Measurements from ENCODE around the gene TRAPPC2L.

TRAPPC2L gene

GRCh38 chr16:88880226-88881006, 23.5 kb downstream of the TRAPPC2L start:
- Histone ChIP-seq H3K27me3 (ENCODE audit: control insufficient read depth, insufficient read depth, low read length) (peaks cover 7% of the 10 kb centered on the region; the same call in 1 of the 2 replicates), H3K4me1 (ENCODE audit: control insufficient read depth, insufficient read depth, low read length) (no peaks in the 10 kb centered on the region), H3K9me3 (ENCODE audit: control insufficient read depth, insufficient read depth, low read depth, low read length) (no peaks in the 10 kb centered on the region), H3K4me3 (ENCODE audit: low read depth, low read length) (no peak overlapping the region), H3K27ac (ENCODE audit: low read depth, low read length) (no peak overlapping the region), H3K9ac (ENCODE audit: low read length) (no peak overlapping the region), H3K36me3 (ENCODE audit: control insufficient read depth, insufficient read depth, low read length) (no peaks in the 10 kb centered on the region)

GRCh38 chr16:88881007-88881615, 24.2 kb downstream of the TRAPPC2L start:
- H3K36me3 ChIP-seq (ENCODE audit: control insufficient read depth, insufficient read depth, low read length) = no peaks in the 10 kb centered on the region
- H3K4me1 ChIP-seq (ENCODE audit: control insufficient read depth, insufficient read depth, low read length) = no peaks in the 10 kb centered on the region
- H3K27ac ChIP-seq (ENCODE audit: low read depth, low read length) = no peak overlapping the region
- H3K27me3 ChIP-seq (ENCODE audit: control insufficient read depth, insufficient read depth, low read length) = peaks cover 7% of the 10 kb centered on the region; the same call in 1 of the 2 replicates
- no peak overlapping the region for H3K9ac ChIP-seq (ENCODE audit: low read length)
- H3K9me3 ChIP-seq (ENCODE audit: control insufficient read depth, insufficient read depth, low read depth, low read length) = no peaks in the 10 kb centered on the region
- H3K4me3 ChIP-seq (ENCODE audit: low read depth, low read length) = no peak overlapping the region

- H3K4me3 ChIP-seq (ENCODE audit: low read depth, low read length) = no peak overlapping the region
- no peaks in the 10 kb centered on the region for H3K36me3 ChIP-seq (ENCODE audit: control insufficient read depth, insufficient read depth, low read length)
- H3K27ac ChIP-seq (ENCODE audit: low read depth, low read length) = no peak overlapping the region
Measured at GRCh38 chr16:88881675-88882357, 24.9 kb downstream of the TRAPPC2L start.

GRCh38 chr16:88882358-88883030, 25.6 kb downstream of the TRAPPC2L start:
- Histone ChIP-seq H3K36me3 (ENCODE audit: control insufficient read depth, insufficient read depth, low read length) (no peaks in the 10 kb centered on the region), H3K27ac (ENCODE audit: low read depth, low read length) (no peak overlapping the region)

More at GRCh38 chr16:88881675-88882357, 24.9 kb downstream of the TRAPPC2L start:
- Histone ChIP-seq H3K4me1 (ENCODE audit: control insufficient read depth, insufficient read depth, low read length) (no peaks in the 10 kb centered on the region), H3K9me3 (ENCODE audit: control insufficient read depth, insufficient read depth, low read depth, low read length) (no peaks in the 10 kb centered on the region), H3K9ac (ENCODE audit: low read length) (no peak overlapping the region), H3K27me3 (ENCODE audit: control insufficient read depth, insufficient read depth, low read length) (peaks cover 7% of the 10 kb centered on the region; the same call in 1 of the 2 replicates)

GRCh38 chr16:88883117-88883895, 26.4 kb downstream of the TRAPPC2L start:
- no peaks in the 10 kb centered on the region for H3K4me1 ChIP-seq (ENCODE audit: control insufficient read depth, insufficient read depth, low read length)
- no peak overlapping the region for H3K4me3 ChIP-seq (ENCODE audit: low read depth, low read length)
- no peaks in the 10 kb centered on the region for H3K36me3 ChIP-seq (ENCODE audit: control insufficient read depth, insufficient read depth, low read length)
- H3K27me3 ChIP-seq (ENCODE audit: control insufficient read depth, insufficient read depth, low read length) = peaks cover 7% of the 10 kb centered on the region; the same call in 1 of the 2 replicates
- H3K27ac ChIP-seq (ENCODE audit: low read depth, low read length) = no peak overlapping the region
- H3K9me3 ChIP-seq (ENCODE audit: control insufficient read depth, insufficient read depth, low read depth, low read length) = no peaks in the 10 kb centered on the region
- no peak overlapping the region for H3K9ac ChIP-seq (ENCODE audit: low read length)

More at GRCh38 chr16:88882358-88883030, 25.6 kb downstream of the TRAPPC2L start:
- no peak overlapping the region for H3K4me3 ChIP-seq (ENCODE audit: low read depth, low read length)
- peaks cover 7% of the 10 kb centered on the region; the same call in 1 of the 2 replicates for H3K27me3 ChIP-seq (ENCODE audit: control insufficient read depth, insufficient read depth, low read length)
- no peaks in the 10 kb centered on the region for H3K9me3 ChIP-seq (ENCODE audit: control insufficient read depth, insufficient read depth, low read depth, low read length)
- no peak overlapping the region for H3K9ac ChIP-seq (ENCODE audit: low read length)
- H3K4me1 ChIP-seq (ENCODE audit: control insufficient read depth, insufficient read depth, low read length) = no peaks in the 10 kb centered on the region

- no peaks in the 10 kb centered on the region for H3K36me3 ChIP-seq (ENCODE audit: control insufficient read depth, insufficient read depth, low read length)
- no peak overlapping the region for H3K27ac ChIP-seq (ENCODE audit: low read depth, low read length)
- no peak overlapping the region for H3K4me3 ChIP-seq (ENCODE audit: low read depth, low read length)
- peaks cover 7% of the 10 kb centered on the region; the same call in 1 of the 2 replicates for H3K27me3 ChIP-seq (ENCODE audit: control insufficient read depth, insufficient read depth, low read length)
- no peaks in the 10 kb centered on the region for H3K9me3 ChIP-seq (ENCODE audit: control insufficient read depth, insufficient read depth, low read depth, low read length)
- no peaks in the 10 kb centered on the region for H3K4me1 ChIP-seq (ENCODE audit: control insufficient read depth, insufficient read depth, low read length)
- H3K9ac ChIP-seq (ENCODE audit: low read length) = no peak overlapping the region
Measured at GRCh38 chr16:88883946-88884345, 27.0 kb downstream of the TRAPPC2L start.

GRCh38 chr16:88884569-88885271, 27.8 kb downstream of the TRAPPC2L start:
- no peak overlapping the region for H3K27ac ChIP-seq (ENCODE audit: low read depth, low read length)
- H3K36me3 ChIP-seq (ENCODE audit: control insufficient read depth, insufficient read depth, low read length) = no peaks in the 10 kb centered on the region
- no peak overlapping the region for H3K9ac ChIP-seq (ENCODE audit: low read length)
- no peaks in the 10 kb centered on the region for H3K4me1 ChIP-seq (ENCODE audit: control insufficient read depth, insufficient read depth, low read length)
- peaks cover 4% of the 10 kb centered on the region; the same call in 1 of the 2 replicates for H3K9me3 ChIP-seq (ENCODE audit: control insufficient read depth, insufficient read depth, low read depth, low read length)
- peaks cover 7% of the 10 kb centered on the region; the same call in 1 of the 2 replicates for H3K27me3 ChIP-seq (ENCODE audit: control insufficient read depth, insufficient read depth, low read length)
- no peak overlapping the region for H3K4me3 ChIP-seq (ENCODE audit: low read depth, low read length)

GRCh38 chr16:88885693-88886280, 28.9 kb downstream of the TRAPPC2L start:
- Histone ChIP-seq H3K4me3 (ENCODE audit: low read depth, low read length) (no peak overlapping the region), H3K27ac (ENCODE audit: low read depth, low read length) (no peak overlapping the region), H3K9ac (ENCODE audit: low read length) (no peak overlapping the region), H3K27me3 (ENCODE audit: control insufficient read depth, insufficient read depth, low read length) (peaks cover 4% of the 10 kb centered on the region; the same call in 1 of the 2 replicates), H3K36me3 (ENCODE audit: control insufficient read depth, insufficient read depth, low read length) (no peaks in the 10 kb centered on the region), H3K4me1 (ENCODE audit: control insufficient read depth, insufficient read depth, low read length) (no peaks in the 10 kb centered on the region), H3K9me3 (ENCODE audit: control insufficient read depth, insufficient read depth, low read depth, low read length) (peaks cover 6% of the 10 kb centered on the region; the same call in 1 of the 2 replicates)

GRCh38 chr16:88886420-88886844, 29.5 kb downstream of the TRAPPC2L start:
- Histone ChIP-seq H3K4me1 (ENCODE audit: control insufficient read depth, insufficient read depth, low read length) (no peaks in the 10 kb centered on the region), H3K36me3 (ENCODE audit: control insufficient read depth, insufficient read depth, low read length) (no peaks in the 10 kb centered on the region), H3K9me3 (ENCODE audit: control insufficient read depth, insufficient read depth, low read depth, low read length) (peaks cover 6% of the 10 kb centered on the region; the same call in 1 of the 2 replicates), H3K9ac (ENCODE audit: low read length) (no peak overlapping the region), H3K4me3 (ENCODE audit: low read depth, low read length) (no peak overlapping the region), H3K27ac (ENCODE audit: low read depth, low read length) (no peak overlapping the region), H3K27me3 (ENCODE audit: control insufficient read depth, insufficient read depth, low read length) (peaks cover 2% of the 10 kb centered on the region; the same call in 1 of the 2 replicates)

Measured in HUES6 (cell line).